ENCODE measurements around the gene TMEM273.
"Not testable (repeated sequence)": the region's sequence is repeated elsewhere in the genome, so short reads cannot be mapped to it uniquely, and the experiment has no call there.

Gene TMEM273

DNA sequence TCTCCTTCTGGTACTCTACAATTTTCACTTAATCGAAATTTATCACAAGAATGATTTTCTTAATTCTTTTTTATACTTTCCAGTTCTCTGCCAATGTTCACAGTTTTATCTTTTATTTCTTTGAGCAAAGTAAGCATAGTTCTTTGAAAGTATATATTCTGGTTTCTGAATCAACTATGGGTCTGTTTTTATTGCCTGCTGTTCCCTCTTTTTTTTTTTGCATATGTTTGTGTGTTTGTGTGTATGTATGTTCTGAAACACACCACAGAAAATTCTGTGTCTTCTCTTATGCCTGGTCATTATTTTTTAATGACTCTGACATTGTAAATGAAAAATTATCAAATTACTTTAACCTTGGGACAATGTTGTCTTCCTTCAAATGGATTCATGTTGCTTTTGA, 15.9 kb upstream of the TMEM273 start:
- Histone ChIP-seq H3K27me3 (ENCODE audit: control insufficient read depth, insufficient read depth, low read length) (no peaks in the 10 kb centered on the region), H3K4me1 (ENCODE audit: control insufficient read depth, low read depth, low read length) (no peaks in the 10 kb centered on the region), H3K27ac (ENCODE audit: low read length) (no peak overlapping the region), H3K4me3 (ENCODE audit: low read length) (no peak overlapping the region), H3K36me3 (ENCODE audit: control insufficient read depth, low read depth, low read length) (no peaks in the 10 kb centered on the region), H3K9ac (ENCODE audit: low read length) (no peak overlapping the region), H3K9me3 (ENCODE audit: control insufficient read depth, low read depth, low read length) (no peaks in the 10 kb centered on the region)

DNA sequence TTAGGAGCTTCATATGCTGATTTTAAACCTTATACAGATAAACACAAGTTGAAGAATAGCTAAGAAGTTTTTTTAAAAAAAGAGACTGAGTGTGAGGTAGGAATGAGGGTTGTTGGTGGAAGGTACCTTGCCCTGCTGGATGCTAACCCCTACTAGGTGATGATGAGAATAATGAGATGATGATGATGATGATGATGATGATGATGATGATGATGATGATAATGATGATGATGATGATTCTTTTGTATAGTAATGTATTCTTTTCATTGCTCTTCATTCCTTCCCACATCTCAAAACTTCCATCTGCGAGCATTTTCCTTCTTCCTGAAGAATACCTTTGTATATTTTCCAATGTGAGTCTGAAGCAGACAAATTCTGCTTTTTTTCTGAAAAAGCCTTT, 14.1 kb upstream of the TMEM273 start:
- Histone ChIP-seq H3K9ac (ENCODE audit: low read length) (no peak overlapping the region), H3K9me3 (ENCODE audit: control insufficient read depth, low read depth, low read length) (no peaks in the 10 kb centered on the region), H3K27ac (ENCODE audit: low read length) (no peak overlapping the region), H3K36me3 (ENCODE audit: control insufficient read depth, low read depth, low read length) (no peaks in the 10 kb centered on the region), H3K4me3 (ENCODE audit: low read length) (no peak overlapping the region), H3K4me1 (ENCODE audit: control insufficient read depth, low read depth, low read length) (no peaks in the 10 kb centered on the region), H3K27me3 (ENCODE audit: control insufficient read depth, insufficient read depth, low read length) (no peaks in the 10 kb centered on the region)

DNA sequence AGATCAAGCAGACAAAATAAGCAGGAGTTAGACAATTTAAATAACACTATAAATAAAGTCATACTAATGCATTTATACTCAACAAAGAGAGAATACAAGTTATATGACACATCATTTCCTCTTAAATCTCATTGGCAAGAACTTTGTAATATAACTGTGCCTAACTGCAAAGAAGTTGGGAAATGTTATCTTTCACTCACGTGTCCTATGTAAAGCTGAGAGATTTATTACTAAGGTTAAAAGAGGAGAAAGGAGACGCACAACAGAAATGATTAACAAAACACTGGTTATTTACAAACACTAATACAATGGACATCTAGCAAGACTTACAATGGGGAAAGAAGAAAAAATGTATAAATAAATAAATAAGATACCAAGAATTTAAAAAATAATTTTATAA, 12.7 kb upstream of the TMEM273 start:
- Histone ChIP-seq H3K9ac (ENCODE audit: low read length) (no peak overlapping the region), H3K4me3 (ENCODE audit: low read length) (no peak overlapping the region), H3K27me3 (ENCODE audit: control insufficient read depth, insufficient read depth, low read length) (no peaks in the 10 kb centered on the region), H3K36me3 (ENCODE audit: control insufficient read depth, low read depth, low read length) (no peaks in the 10 kb centered on the region), H3K4me1 (ENCODE audit: control insufficient read depth, low read depth, low read length) (no peaks in the 10 kb centered on the region), H3K9me3 (ENCODE audit: control insufficient read depth, low read depth, low read length) (no peaks in the 10 kb centered on the region), H3K27ac (ENCODE audit: low read length) (no peak overlapping the region)

DNA sequence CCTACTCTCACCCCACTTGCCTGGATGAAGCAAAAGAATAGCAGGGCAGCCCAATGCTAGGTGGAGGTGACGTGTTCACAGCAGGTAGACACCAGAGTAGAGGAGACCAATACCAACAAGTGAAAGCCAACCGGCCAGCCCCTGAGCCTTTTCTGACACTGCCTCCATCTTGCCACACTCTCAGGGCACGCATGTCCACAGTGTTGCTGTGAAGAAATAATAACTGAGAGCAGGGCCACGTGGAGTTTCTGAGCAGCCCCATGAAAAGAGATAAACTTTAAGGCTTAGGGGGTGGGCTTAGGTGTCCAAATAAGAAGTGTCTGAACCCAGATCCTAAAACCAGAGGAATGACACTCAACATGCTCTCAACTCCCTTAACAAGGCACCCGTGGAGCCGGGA, 9.0 kb upstream of the TMEM273 start:
- H3K4me1 ChIP-seq (ENCODE audit: control insufficient read depth, low read depth, low read length): no peaks in the 10 kb centered on the region
- H3K4me3 ChIP-seq (ENCODE audit: low read length): no peak overlapping the region
- H3K9me3 ChIP-seq (ENCODE audit: control insufficient read depth, low read depth, low read length): no peaks in the 10 kb centered on the region
- H3K9ac ChIP-seq (ENCODE audit: low read length): no peak overlapping the region
- no peaks in the 10 kb centered on the region for H3K36me3 ChIP-seq (ENCODE audit: control insufficient read depth, low read depth, low read length)
- no peak overlapping the region for H3K27ac ChIP-seq (ENCODE audit: low read length)
- H3K27me3 ChIP-seq (ENCODE audit: control insufficient read depth, insufficient read depth, low read length): no peaks in the 10 kb centered on the region

DNA sequence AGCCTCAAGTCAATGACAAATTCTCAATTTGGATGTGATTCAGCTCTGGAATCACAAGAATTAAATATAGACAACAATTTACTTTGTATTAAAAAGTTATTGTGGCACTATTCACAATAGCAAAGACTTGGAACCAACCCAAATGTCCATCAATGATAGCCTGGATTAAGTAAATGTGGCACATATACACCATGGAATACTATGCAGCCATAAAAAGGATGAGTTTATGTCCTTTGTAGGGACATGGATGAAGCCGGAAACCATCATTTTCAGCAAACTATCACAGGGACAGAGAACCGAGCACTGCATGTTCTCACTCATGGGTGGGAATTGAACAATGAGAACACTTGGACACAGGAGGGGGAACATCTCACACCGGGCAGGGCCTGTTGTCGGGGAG, 7.7 kb upstream of the TMEM273 start:
- H3K9me3 ChIP-seq (ENCODE audit: control insufficient read depth, low read depth, low read length); H3K4me3 ChIP-seq (ENCODE audit: low read length); H3K4me1 ChIP-seq (ENCODE audit: control insufficient read depth, low read depth, low read length); H3K9ac ChIP-seq (ENCODE audit: low read length); H3K36me3 ChIP-seq (ENCODE audit: control insufficient read depth, low read depth, low read length); H3K27me3 ChIP-seq (ENCODE audit: control insufficient read depth, insufficient read depth, low read length); H3K27ac ChIP-seq (ENCODE audit: low read length): not testable (repeated sequence)

DNA sequence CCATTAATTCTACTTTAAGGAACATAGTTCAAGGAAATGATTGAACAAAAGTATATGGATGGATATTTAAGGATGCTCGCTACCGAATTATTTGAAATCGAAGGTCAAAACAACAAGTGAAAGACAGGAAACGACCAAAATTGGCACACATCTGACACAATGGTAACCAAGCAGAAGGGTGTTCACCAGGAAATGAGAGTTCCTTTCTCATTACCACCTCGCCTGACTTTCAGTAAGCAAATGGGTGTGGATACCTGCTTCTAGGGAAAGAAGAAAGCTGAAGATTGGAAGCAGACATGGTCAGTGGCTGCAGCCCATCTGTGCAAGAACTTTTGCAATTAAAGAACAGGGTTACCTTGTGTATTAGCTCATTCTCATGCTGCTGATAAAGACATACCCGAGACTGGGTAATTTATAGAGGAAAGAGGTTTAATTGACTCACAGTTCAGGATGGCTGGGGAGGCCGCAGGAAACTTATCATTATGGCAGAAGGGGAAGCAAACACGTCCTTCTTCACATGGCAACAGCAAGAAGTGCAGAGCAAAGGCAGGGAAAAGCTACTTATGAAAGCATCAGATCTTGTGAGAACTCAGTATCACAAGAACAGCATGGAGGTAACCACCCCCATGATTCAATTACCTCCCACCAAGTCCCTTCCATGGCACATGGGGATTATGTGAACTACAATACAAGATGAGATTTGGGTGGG, 6.2 kb upstream of the TMEM273 start:
- Histone ChIP-seq H3K9me3 (ENCODE audit: control insufficient read depth, low read depth, low read length) (no peaks in the 10 kb centered on the region), H3K27me3 (ENCODE audit: control insufficient read depth, insufficient read depth, low read length) (no peaks in the 10 kb centered on the region), H3K4me1 (ENCODE audit: control insufficient read depth, low read depth, low read length) (no peaks in the 10 kb centered on the region), H3K27ac (ENCODE audit: low read length) (no peak overlapping the region), H3K36me3 (ENCODE audit: control insufficient read depth, low read depth, low read length) (no peaks in the 10 kb centered on the region), H3K9ac (ENCODE audit: low read length) (no peak overlapping the region), H3K4me3 (ENCODE audit: low read length) (no peak overlapping the region)

DNA sequence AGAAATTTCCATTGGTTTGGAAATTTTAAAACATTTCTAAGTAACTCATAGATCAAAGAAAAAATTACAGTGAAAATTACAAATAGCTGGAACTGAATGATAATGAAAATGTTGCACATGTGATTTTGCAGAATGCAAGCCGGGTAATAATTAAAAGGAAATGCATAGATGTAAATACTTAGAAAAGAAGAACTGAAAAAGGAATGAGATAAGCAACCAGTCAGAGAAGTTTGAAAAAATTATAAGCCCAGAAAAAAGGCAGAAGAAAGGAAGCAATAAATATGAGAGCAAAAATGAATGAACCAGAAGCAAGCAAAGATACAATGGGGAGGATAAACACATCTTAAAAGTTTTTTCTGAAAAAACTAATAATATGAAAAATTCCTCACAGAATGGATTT, 3.2 kb upstream of the TMEM273 start:
- no peak overlapping the region for H3K27ac ChIP-seq (ENCODE audit: low read length)
- H3K4me1 ChIP-seq (ENCODE audit: control insufficient read depth, low read depth, low read length): no peaks in the 10 kb centered on the region
- H3K4me3 ChIP-seq (ENCODE audit: low read length): no peak overlapping the region
- H3K36me3 ChIP-seq (ENCODE audit: control insufficient read depth, low read depth, low read length): no peaks in the 10 kb centered on the region
- H3K27me3 ChIP-seq (ENCODE audit: control insufficient read depth, insufficient read depth, low read length): no peaks in the 10 kb centered on the region
- no peaks in the 10 kb centered on the region for H3K9me3 ChIP-seq (ENCODE audit: control insufficient read depth, low read depth, low read length)
- H3K9ac ChIP-seq (ENCODE audit: low read length): no peak overlapping the region

DNA sequence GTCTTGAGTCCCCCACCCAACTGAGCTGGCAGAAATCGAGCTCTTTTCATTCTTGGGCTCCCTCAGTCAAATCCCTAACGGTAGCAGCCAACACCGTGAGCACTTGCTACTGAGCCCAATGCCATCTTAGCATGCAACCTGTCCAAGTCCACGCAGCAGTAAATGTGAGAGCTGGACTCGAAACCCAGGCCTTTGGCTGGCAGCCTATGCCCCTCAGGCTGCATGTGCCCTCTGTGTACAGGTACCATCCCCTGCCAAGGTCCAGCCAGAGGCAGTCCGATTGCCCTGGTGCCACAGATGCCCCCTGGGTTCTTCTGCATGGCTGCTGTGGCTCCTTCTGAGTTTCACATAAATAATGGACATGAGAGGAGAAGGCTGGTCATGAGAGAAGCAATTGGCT, 1.2 kb upstream of the TMEM273 start:
- Histone ChIP-seq H3K9ac (ENCODE audit: low read length) (no peak overlapping the region), H3K4me3 (ENCODE audit: low read length) (no peak overlapping the region), H3K4me1 (ENCODE audit: control insufficient read depth, low read depth, low read length) (peaks cover 3% of the 10 kb centered on the region), H3K9me3 (ENCODE audit: control insufficient read depth, low read depth, low read length) (no peaks in the 10 kb centered on the region), H3K27me3 (ENCODE audit: control insufficient read depth, insufficient read depth, low read length) (no peaks in the 10 kb centered on the region), H3K36me3 (ENCODE audit: control insufficient read depth, low read depth, low read length) (no peaks in the 10 kb centered on the region), H3K27ac (ENCODE audit: low read length) (no peak overlapping the region)

DNA sequence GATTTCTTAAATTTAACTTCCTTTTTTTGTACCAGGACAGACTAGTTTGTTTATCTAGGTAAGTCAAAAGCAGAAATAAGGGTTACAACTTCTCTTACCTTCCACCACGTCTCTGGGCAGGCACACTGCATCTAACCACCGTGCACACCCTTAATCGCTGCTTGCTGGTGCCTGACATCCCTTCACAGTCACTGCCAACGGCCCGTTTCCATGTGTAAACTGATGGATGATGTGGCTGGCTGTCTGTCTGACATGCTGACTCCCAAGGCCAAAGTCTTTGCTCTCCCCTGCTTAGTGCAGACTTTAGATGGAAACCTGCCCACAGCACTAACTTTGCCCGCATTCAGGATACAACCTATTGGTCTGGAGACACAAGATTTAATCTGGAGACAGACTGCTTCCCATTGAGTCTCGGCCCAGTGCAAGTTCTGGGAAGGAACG, 1.1 kb downstream of the TMEM273 start:
- Histone ChIP-seq H3K27me3 (ENCODE audit: control insufficient read depth, insufficient read depth, low read length) (no peaks in the 10 kb centered on the region), H3K9ac (ENCODE audit: low read length) (no peak overlapping the region), H3K4me3 (ENCODE audit: low read length) (no peak overlapping the region), H3K27ac (ENCODE audit: low read length) (no peak overlapping the region), H3K9me3 (ENCODE audit: control insufficient read depth, low read depth, low read length) (no peaks in the 10 kb centered on the region), H3K36me3 (ENCODE audit: control insufficient read depth, low read depth, low read length) (no peaks in the 10 kb centered on the region), H3K4me1 (ENCODE audit: control insufficient read depth, low read depth, low read length) (peaks cover 3% of the 10 kb centered on the region)

DNA sequence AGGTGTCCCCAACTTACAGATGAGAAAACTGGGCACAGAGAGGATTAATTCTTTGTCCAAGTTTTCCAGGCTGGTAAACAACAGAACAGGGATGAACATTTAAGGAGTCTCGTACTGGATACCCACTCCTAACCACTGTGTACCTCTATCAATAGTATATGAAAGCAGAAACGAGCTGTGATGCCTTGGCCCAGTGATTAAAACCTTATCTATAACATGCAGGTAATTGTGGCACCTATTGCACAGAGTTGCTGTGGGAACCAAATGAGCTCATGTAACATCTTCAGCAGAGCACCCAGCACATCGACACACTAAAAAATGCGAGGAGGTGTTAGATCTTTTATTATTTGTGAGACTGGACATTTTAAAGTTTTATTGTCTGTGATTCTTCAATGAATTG, 1.6 kb downstream of the TMEM273 start:
- no peaks in the 10 kb centered on the region for H3K36me3 ChIP-seq (ENCODE audit: control insufficient read depth, low read depth, low read length)
- no peak overlapping the region for H3K27ac ChIP-seq (ENCODE audit: low read length)
- H3K9ac ChIP-seq (ENCODE audit: low read length): no peak overlapping the region
- H3K4me3 ChIP-seq (ENCODE audit: low read length): no peak overlapping the region
- H3K27me3 ChIP-seq (ENCODE audit: control insufficient read depth, insufficient read depth, low read length): no peaks in the 10 kb centered on the region
- H3K9me3 ChIP-seq (ENCODE audit: control insufficient read depth, low read depth, low read length): no peaks in the 10 kb centered on the region
- H3K4me1 ChIP-seq (ENCODE audit: control insufficient read depth, low read depth, low read length): peaks cover 3% of the 10 kb centered on the region

DNA sequence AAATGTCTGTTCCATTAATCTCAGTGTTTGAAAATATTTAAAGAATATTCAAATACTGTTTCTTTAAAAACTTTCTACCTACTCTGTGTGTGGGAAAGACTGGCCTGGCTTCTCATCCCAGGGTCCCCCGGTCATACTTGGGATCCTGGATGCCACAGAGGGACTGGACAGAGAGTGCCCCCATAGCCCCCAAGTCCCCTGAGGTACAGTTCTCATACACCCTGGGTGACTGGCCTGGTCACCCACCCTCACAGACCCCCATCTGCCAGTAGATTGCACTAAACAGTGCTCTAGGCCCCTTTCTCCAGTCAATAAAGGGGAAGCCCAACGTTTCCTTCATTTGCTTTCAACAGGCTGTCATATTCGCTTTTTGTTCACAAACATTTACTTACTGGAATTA, 3.0 kb downstream of the TMEM273 start:
- H3K27me3 ChIP-seq (ENCODE audit: control insufficient read depth, insufficient read depth, low read length): no peaks in the 10 kb centered on the region
- peaks cover 3% of the 10 kb centered on the region for H3K4me1 ChIP-seq (ENCODE audit: control insufficient read depth, low read depth, low read length)
- no peaks in the 10 kb centered on the region for H3K9me3 ChIP-seq (ENCODE audit: control insufficient read depth, low read depth, low read length)
- H3K36me3 ChIP-seq (ENCODE audit: control insufficient read depth, low read depth, low read length): no peaks in the 10 kb centered on the region
- H3K27ac ChIP-seq (ENCODE audit: low read length): no peak overlapping the region
- H3K9ac ChIP-seq (ENCODE audit: low read length): no peak overlapping the region
- no peak overlapping the region for H3K4me3 ChIP-seq (ENCODE audit: low read length)

DNA sequence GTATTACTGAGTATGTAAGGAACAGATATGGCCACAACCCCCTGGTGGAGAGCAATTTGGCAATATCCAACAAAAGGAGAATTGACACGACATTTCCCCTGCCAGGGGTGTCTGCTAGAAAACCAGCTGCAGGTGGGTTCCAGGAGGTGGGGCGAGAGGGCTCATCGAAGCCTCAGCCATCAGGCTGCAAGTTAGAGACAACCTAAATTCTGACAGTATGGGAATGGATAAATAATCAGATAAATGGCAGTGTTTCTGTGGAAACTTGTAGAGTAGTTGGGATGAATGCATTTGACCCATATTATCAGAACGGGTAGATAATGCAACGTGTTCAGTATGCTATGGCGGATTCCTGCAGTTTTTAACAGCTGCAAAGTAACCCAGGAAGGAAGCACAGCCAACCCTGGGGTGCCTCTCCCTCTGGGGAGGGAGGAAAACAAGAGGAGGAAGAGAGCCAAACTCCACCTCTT, 3.5 kb downstream of the TMEM273 start:
- no peak overlapping the region for H3K4me3 ChIP-seq (ENCODE audit: low read length)
- no peak overlapping the region for H3K9ac ChIP-seq (ENCODE audit: low read length)
- H3K27ac ChIP-seq (ENCODE audit: low read length): no peak overlapping the region
- H3K27me3 ChIP-seq (ENCODE audit: control insufficient read depth, insufficient read depth, low read length): no peaks in the 10 kb centered on the region
- no peaks in the 10 kb centered on the region for H3K36me3 ChIP-seq (ENCODE audit: control insufficient read depth, low read depth, low read length)
- H3K4me1 ChIP-seq (ENCODE audit: control insufficient read depth, low read depth, low read length): peaks cover 3% of the 10 kb centered on the region
- H3K9me3 ChIP-seq (ENCODE audit: control insufficient read depth, low read depth, low read length): no peaks in the 10 kb centered on the region
